Subcutaneous abdominal adipose tissue (tissue), 5 donors: ENCODE data around the gene LAG3.

Source experiments
- H3K27ac ChIP-seq: one replicate; pipeline ENCODE4 v1.7.0; 2013; ENCODE audit warnings: low read depth, mild to moderate bottlenecking, inconsistent platforms, low read length, moderate library complexity
- H3K27me3 ChIP-seq, 5 donors: one replicate each; pipeline ENCODE4 v1.7.0; 2013; ENCODE audit warnings: low read length in 5 of 5, inconsistent platforms in 1 of 5; ENCODE audit not compliant: control insufficient read depth in 5 of 5, insufficient read depth in 4 of 5
- H3K36me3 ChIP-seq, 5 donors: one replicate each; pipeline ENCODE4 v1.7.0; 2013; ENCODE audit warnings: low read length in 5 of 5; ENCODE audit not compliant: control insufficient read depth in 5 of 5, insufficient read depth in 5 of 5
- H3K4me1 ChIP-seq, 5 donors: one replicate each; pipeline ENCODE4 v1.7.0; 2013; ENCODE audit warnings: low read length in 5 of 5, mild to moderate bottlenecking in 3 of 5, moderate library complexity in 1 of 5; ENCODE audit not compliant: control insufficient read depth in 5 of 5, insufficient read depth in 5 of 5
- H3K4me3 ChIP-seq, 5 donors: one replicate each; pipeline ENCODE4 v1.7.0; 2013; ENCODE audit warnings: low read length in 5 of 5, low read depth in 1 of 5
- H3K9ac ChIP-seq, 5 donors: one replicate each; pipeline ENCODE4 v1.7.0; 2013; ENCODE audit warnings: low read length in 5 of 5, mild to moderate bottlenecking in 4 of 5, moderate library complexity in 3 of 5
- H3K9me3 ChIP-seq, 5 donors: one replicate each; pipeline ENCODE4 v1.7.0; 2013; ENCODE audit warnings: low read length in 5 of 5; ENCODE audit not compliant: control insufficient read depth in 5 of 5
- donor health status: healthy.
- donor health status: healthy.
- donor health status: healthy.
- donor health status: healthy.
- donor health status: healthy.

The LAG3 gene

GRCh38 chr12:6772331-6772695 lies at the start of gene LAG3:
Gene LAG3 (plus strand): TSS chr12:6772520. CDS start chr12:6772853, 333 bp downstream.
- peaks cover 0 to 4% (median 0%) of the 10 kb centered on the region in 5 donors for H3K27me3 ChIP-seq
- H3K4me1 ChIP-seq, result peaks cover 10 to 53% (median 33%) of the 10 kb centered on the region in 5 donors
- peaks cover 0 to 27% (median 21%) of the 10 kb centered on the region in 5 donors for H3K36me3 ChIP-seq
- H3K4me3 ChIP-seq, result no peak within 1 kb of the TSS
- H3K27ac ChIP-seq, result no peak within 1 kb of the TSS
- no peaks in the 10 kb centered on the region for H3K9me3 ChIP-seq
- H3K9ac ChIP-seq, result peak within 1 kb of the TSS in 1 of 5 donors; percentile 5

GRCh38 chr12:6722863-6723262 lies 49.5 kb upstream of the LAG3 start:
- H3K36me3 ChIP-seq, result peaks cover 0 to 6% (median 5%) of the 10 kb centered on the region in 5 donors
- H3K9ac ChIP-seq, result no peak overlapping the region
- no peaks in the 10 kb centered on the region for H3K9me3 ChIP-seq
- H3K4me3 ChIP-seq, result no peak overlapping the region
- H3K4me1 ChIP-seq, result peaks cover 3 to 18% (median 13%) of the 10 kb centered on the region in 5 donors
- no peaks in the 10 kb centered on the region for H3K27me3 ChIP-seq
- no peak overlapping the region for H3K27ac ChIP-seq

- Histone ChIP-seq H3K4me3 (peak within 1 kb of the TSS; percentile 79 to 89 (median 81)), H3K9me3 (no peaks in the 10 kb centered on the region), H3K36me3 (peaks cover 3 to 16% (median 15%) of the 10 kb centered on the region in 5 donors), H3K9ac (peak within 1 kb of the TSS; percentile 16 to 82 (median 71)), H3K27me3 (no peaks in the 10 kb centered on the region), H3K27ac (peak within 1 kb of the TSS; percentile 81), H3K4me1 (peaks cover 3 to 18% (median 13%) of the 10 kb centered on the region in 5 donors)
Observed at GRCh38 chr12:6723607-6724408, 48.5 kb upstream of the LAG3 start, which contains the start of gene COPS7A. Gene COPS7A (plus strand): TSS chr12:6724046. CDS start chr12:6724657, 611 bp downstream.

GRCh38 chr12:6724409-6724797 lies 47.9 kb upstream of the LAG3 start:
- H3K27me3 ChIP-seq, result no peaks in the 10 kb centered on the region
- no peaks in the 10 kb centered on the region for H3K9me3 ChIP-seq
- H3K9ac ChIP-seq, result peak overlapping the region; percentile 16 to 82 (median 71)
- peaks cover 3 to 18% (median 13%) of the 10 kb centered on the region in 5 donors for H3K4me1 ChIP-seq
- peak overlapping the region; percentile 79 to 89 (median 81) for H3K4me3 ChIP-seq
- H3K36me3 ChIP-seq, result peaks cover 3 to 22% (median 21%) of the 10 kb centered on the region in 5 donors
- peak overlapping the region; percentile 81 for H3K27ac ChIP-seq

- Histone ChIP-seq H3K4me1 (peaks cover 3 to 18% (median 13%) of the 10 kb centered on the region in 5 donors), H3K9ac (peak overlapping the region in 1 of 5 donors; percentile 25)
Observed at GRCh38 chr12:6725350-6725749, 47.0 kb upstream of the LAG3 start.

GRCh38 chr12:6729186-6729585 lies 43.1 kb upstream of the LAG3 start:
- Histone ChIP-seq H3K9ac (no peak overlapping the region), H3K27ac (no peak overlapping the region), H3K27me3 (no peaks in the 10 kb centered on the region), H3K4me3 (no peak overlapping the region), H3K36me3 (peaks cover 6 to 60% (median 47%) of the 10 kb centered on the region in 5 donors), H3K9me3 (no peaks in the 10 kb centered on the region), H3K4me1 (peaks cover 3 to 12% (median 9%) of the 10 kb centered on the region in 5 donors)

More at GRCh38 chr12:6725350-6725749, 47.0 kb upstream of the LAG3 start:
- no peak overlapping the region for H3K4me3 ChIP-seq
- peaks cover 6 to 31% (median 30%) of the 10 kb centered on the region in 5 donors for H3K36me3 ChIP-seq
- no peak overlapping the region for H3K27ac ChIP-seq
- H3K9me3 ChIP-seq, result no peaks in the 10 kb centered on the region
- H3K27me3 ChIP-seq, result no peaks in the 10 kb centered on the region

GRCh38 chr12:6730169-6730568 lies 42.2 kb upstream of the LAG3 start:
- H3K27ac ChIP-seq, result no peak overlapping the region
- no peak overlapping the region for H3K9ac ChIP-seq
- no peak overlapping the region for H3K4me3 ChIP-seq
- H3K27me3 ChIP-seq, result no peaks in the 10 kb centered on the region
- peaks cover 6 to 69% (median 52%) of the 10 kb centered on the region in 5 donors for H3K36me3 ChIP-seq
- peaks cover 0 to 9% (median 7%) of the 10 kb centered on the region in 5 donors for H3K4me1 ChIP-seq
- H3K9me3 ChIP-seq, result no peaks in the 10 kb centered on the region

GRCh38 chr12:6734506-6735387 lies 37.6 kb upstream of the LAG3 start:
- peak overlapping the region; percentile 49 for H3K27ac ChIP-seq
- peaks cover 0 to 44% (median 27%) of the 10 kb centered on the region in 5 donors for H3K36me3 ChIP-seq
- H3K4me3 ChIP-seq, result no peak overlapping the region
- H3K9me3 ChIP-seq, result no peaks in the 10 kb centered on the region
- H3K9ac ChIP-seq, result peak overlapping the region in 1 of 5 donors; percentile 28
- H3K4me1 ChIP-seq, result peaks cover 0 to 17% (median 15%) of the 10 kb centered on the region in 5 donors
- no peaks in the 10 kb centered on the region for H3K27me3 ChIP-seq

GRCh38 chr12:6735448-6736191 lies 36.7 kb upstream of the LAG3 start:
- Histone ChIP-seq H3K9ac (peak overlapping the region in 2 of 5 donors; percentile 24 to 28), H3K4me1 (peaks cover 0 to 17% (median 15%) of the 10 kb centered on the region in 5 donors), H3K27me3 (no peaks in the 10 kb centered on the region), H3K27ac (peak overlapping the region; percentile 49), H3K4me3 (no peak overlapping the region), H3K36me3 (peaks cover 0 to 36% (median 18%) of the 10 kb centered on the region in 5 donors), H3K9me3 (no peaks in the 10 kb centered on the region)
